ENCODE measurements around the gene B3GNT8.
"Not testable (repeated sequence)": the region's sequence is repeated elsewhere in the genome, so short reads cannot be mapped to it uniquely, and the experiment has no call there.

B3GNT8 gene, protein sequence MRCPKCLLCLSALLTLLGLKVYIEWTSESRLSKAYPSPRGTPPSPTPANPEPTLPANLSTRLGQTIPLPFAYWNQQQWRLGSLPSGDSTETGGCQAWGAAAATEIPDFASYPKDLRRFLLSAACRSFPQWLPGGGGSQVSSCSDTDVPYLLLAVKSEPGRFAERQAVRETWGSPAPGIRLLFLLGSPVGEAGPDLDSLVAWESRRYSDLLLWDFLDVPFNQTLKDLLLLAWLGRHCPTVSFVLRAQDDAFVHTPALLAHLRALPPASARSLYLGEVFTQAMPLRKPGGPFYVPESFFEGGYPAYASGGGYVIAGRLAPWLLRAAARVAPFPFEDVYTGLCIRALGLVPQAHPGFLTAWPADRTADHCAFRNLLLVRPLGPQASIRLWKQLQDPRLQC

GRCh38 chr19:41426952-41427646 lies at the start of gene B3GNT8:
Gene B3GNT8, minus strand, starts transcription at chr19:41427374. Its CDS starts 596 bp downstream, at chr19:41426778.
- in situ Hi-C loops (cut with MboI; ENCODE audit: low sequenced_read_pairs): no loop called here

DNA sequence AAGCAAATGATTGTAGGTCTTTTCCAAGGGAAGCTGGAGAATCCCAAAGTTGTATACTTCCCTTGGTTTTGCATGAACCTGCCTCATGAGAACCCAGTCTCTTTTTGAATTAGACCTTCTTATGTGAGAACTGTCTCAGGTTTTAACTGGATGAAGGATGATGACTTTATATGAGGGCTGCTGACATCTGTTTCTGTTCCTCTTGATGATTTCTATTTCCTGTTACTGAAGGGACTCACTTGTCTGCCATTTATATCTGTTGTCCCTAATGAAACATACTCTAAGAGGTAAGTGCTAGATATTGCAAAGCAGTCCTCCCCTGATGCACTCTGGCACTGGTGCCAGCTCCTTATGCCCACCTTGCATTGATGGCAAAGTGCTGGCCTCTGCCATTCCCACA lies 49.4 kb upstream of the B3GNT8 start:
- in situ Hi-C loops (cut with MboI; ENCODE audit: low sequenced_read_pairs): no loop called here

DNA sequence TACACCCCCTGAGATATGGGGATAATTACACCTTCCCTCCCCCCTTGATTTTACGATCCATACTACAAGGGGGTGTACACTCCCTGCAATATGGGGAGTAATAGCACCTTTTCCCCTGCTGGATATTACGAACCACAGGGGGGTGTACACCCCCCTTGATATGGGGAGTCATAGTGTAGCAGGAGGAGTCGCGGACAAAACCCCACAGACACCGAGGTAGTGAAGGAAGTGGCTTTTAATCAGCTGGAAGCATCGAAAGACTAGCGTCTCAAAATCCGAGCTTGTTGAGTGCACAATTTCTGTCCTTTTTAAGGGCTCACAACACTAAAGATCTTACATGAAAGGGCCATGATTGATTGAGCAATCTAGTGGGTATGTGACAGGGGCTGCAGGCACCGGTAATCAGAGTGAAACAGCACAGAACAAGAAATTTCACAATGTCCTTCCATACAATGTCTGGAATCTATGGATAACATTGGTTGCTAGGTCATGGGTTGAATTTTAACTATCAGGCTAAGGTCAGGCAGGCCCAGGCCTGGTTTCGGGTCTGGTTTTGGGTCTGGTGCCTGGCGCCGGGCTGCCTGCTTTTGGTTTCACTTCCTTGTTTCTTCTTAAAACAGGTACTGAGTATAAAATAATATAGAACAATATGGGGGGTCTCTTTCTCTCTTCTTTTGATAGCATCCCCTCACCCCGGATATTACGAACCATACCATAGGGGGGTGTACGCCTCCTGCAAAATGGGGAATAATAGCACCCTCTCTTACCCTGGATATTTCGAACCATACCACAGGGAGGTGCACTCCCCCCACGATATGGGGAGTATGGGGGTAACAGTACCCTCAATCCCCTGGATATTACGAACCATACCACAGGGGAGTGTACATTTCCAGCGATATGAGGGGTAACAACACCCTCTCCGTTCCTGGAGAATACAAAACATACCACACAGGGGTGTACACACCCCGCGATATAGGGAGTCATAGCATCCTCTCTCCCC lies 36.4 kb upstream of the B3GNT8 start:
- in situ Hi-C loops (cut with MboI; ENCODE audit: low sequenced_read_pairs): not testable (repeated sequence)

DNA sequence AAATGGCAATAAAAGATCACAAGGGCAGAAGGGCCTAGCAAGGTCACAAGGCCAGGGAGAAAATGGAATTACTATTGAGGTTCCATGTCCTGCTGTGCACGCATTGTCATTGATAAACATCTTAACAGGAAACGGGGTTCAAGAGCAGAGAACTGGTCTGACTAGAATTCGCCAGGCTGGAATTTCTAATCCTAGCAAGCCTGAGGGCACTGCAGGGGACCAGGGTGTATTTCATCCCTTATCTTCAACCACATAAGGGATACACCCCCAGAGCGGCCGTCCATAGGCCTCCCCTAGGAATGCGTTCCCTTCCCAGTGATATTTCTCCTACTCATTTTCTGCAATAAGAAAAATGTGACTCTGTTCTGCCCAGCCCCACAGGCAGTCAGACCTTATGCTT lies 35.3 kb upstream of the B3GNT8 start:
- in situ Hi-C loops (cut with MboI; ENCODE audit: low sequenced_read_pairs): no loop called here

GRCh38 chr19:41457241-41457640 lies 30.1 kb upstream of the B3GNT8 start:
- in situ Hi-C loops (cut with MboI; ENCODE audit: low sequenced_read_pairs): no loop called here

GRCh38 chr19:41456342-41456918 lies 29.3 kb upstream of the B3GNT8 start:
- in situ Hi-C loops (cut with MboI; ENCODE audit: low sequenced_read_pairs): no loop called here

- in situ Hi-C loops (cut with MboI; ENCODE audit: low sequenced_read_pairs): no loop called here
Measured at GRCh38 chr19:41455936-41456335, 28.8 kb upstream of the B3GNT8 start.

DNA sequence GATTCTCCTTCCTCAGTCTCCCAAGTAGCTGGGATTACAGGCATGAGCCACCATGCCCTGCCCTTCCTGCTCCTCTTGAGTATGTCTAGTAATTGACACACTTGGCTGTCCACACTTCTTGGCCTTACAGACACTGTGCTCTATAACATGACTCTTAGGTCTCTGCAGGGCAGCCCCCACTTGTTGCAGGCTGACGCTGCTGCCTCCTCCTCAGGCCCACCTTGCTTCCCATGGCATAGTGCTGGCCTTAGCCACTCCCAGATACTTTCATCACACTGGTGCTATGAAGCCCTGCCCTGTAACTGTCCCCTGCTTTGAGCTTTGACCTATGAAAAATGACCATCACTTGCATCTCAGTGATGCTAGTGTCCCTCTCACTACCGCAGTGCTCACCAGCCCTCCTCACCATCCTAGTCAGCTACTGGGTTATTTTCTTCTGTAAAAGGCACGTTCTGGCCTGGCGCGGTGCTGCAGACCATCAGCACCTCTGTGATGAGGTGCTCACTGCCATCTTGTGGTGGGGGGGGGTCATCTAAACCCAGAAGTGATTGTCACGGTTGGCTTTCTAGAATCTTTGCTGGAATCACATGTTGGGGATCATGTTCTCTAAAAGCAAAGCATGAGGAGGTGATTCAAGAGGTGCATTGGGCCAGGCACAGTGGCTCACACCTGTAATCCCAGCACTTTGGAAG lies 25.6 kb upstream of the B3GNT8 start:
- in situ Hi-C loops (cut with MboI; ENCODE audit: low sequenced_read_pairs): no loop called here

DNA sequence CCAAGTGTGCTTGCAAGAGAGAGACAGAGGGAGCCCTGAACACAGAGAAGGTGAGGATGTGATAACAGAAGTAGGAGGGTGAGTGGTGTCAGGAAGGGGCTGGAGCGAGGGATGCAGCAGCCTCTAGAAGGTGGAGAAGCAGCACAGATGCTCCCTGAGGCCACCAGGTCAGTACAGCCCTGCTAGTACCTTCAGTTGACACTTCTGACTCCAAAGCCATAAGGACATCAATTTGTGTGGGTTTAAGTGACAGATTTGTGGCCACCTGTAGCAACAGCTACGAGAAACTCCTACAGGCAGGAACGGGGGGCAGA lies 22.6 kb upstream of the B3GNT8 start:
- in situ Hi-C loops (cut with MboI; ENCODE audit: low sequenced_read_pairs): no loop called here

DNA sequence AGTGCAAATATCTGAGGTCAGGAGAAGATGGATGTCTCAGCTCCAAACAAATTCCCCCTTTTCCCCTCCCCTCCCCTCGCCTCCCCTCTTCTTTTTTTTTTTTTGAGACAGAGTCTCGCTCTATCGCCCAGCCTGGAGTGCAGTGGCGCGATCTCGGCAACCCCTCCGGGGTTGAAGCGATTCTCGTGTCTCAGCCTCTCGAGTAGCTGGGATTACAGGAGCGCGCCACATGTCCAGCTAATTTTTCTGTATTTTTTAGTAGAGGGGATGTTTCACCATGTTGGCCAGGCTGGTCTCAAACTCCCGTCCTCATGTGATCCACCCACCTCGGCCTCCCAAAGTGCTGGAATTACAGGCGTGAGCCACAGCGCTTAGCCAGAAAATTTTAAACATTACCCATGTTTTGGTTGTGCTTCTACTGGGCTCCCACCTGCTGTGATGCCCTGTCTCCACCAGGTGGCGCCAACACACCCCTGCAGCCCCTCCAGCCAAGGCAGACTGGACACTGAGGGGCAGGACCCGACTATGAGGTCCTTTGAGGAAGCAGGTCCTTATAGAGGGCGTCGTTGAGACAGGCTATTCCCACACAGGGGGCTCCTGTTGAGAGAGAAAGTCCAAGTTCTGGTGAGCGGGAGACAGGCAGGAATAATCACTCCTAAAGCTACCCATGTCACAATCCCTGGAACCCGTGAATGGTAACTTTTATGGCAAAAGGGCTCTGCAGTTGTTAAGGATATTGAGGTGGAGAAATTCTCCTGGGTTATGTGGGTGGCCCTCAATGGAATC lies 22.1 kb upstream of the B3GNT8 start:
- in situ Hi-C loops (cut with MboI; ENCODE audit: low sequenced_read_pairs): no loop called here

DNA sequence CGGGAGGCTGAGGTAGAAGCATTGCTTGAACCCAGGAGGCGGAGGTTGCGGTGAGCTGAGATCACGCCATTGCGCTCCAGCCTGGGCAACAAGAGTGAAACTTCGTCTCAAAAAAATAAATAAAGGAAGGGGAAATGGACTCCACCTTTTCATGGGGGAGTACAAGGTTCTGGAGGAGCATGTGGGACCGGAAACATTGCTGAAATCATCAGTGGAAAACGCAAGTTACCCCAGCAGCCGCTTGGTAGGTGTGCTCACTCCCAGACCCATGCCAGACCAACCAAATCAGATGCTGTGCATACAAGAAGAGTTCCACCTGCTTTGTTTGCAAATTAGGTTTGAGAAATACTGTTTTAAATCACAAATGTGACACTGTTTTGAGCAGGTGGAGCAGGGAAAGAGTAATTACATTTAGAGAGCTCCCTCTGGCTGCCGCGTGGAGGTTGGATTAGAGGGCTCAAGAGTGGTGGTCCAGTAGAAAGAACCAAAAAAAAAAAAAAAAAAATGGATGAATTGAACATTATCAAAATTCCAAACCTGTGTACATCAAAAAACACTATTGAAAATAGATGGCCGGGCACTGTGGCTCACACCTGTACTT lies 20.7 kb upstream of the B3GNT8 start:
- in situ Hi-C loops (cut with MboI; ENCODE audit: low sequenced_read_pairs): no loop called here

DNA sequence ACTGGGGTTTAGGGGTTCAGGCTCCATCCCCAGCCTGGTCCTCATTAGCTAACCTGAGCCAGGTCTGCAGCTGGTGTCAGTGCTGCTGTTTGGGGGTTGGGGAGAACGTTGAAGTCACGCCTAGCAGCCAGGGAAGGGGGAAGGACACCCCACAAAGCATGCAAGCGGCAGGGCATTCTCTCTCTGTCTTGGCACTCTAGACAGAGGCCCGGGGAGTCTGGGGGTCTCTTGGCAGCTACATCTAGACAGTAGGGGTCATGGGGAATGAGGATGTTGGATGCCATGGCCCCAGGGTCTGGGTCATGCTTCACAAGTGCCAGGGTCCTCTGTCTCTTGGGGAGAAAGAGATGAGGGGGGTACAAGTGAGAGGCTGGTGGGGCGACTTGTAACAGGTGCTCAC lies 18.4 kb upstream of the B3GNT8 start:
- in situ Hi-C loops (cut with MboI; ENCODE audit: low sequenced_read_pairs): no loop called here

- in situ Hi-C loops (cut with MboI; ENCODE audit: low sequenced_read_pairs): no loop called here
Measured at GRCh38 chr19:41443813-41444455, 16.8 kb upstream of the B3GNT8 start.

DNA sequence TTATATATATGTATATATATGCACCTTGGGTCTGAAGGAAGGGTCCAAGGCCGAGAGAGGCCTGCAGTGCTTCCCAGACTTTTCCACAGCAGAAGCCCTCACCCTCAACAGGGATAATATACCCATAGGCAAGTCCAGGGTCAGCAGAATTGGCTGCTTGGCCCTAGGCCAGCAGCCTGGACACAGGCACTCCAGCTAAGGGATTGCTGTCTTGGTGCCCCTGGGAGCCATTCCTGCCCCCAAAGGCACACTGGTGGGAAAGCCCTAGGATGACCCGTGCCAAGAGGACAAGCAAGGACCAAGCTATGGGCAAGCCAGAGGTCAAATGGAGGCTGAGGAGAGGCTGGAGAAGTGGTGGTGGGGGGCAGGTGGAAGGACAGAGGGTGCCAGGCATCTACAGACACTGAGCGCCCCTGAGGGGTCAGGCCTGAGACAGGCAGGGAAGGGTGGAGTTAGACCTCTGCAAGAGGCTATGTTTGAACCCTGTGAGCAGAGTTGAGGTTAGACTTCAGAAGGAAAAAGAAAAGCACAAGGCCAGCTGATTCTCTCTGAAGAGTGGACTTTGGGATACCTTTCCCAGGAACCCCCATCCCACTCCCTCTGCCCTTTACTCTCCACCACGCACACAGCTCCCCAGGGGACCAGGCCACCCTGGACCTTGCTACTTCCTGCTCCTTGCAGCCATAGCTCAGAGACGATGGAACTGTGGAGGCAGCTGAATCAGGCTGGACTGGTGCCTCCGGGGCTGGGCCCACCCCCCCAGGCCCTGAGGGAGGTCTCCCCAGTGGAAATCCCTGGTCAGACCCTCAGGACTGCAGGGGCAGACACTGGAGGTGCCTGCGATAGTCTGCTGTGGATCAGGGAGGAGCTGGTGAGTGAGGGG lies 15.5 kb upstream of the B3GNT8 start, which contains the start of gene ERICH4:
Gene ERICH4 (plus strand): TSS at position 684 of the 883 bp plus-strand sequence. CDS start 14 bp downstream, at position 698.
- in situ Hi-C loops (cut with MboI; ENCODE audit: low sequenced_read_pairs): no loop called here

- in situ Hi-C loops (cut with MboI; ENCODE audit: low sequenced_read_pairs): no loop called here
Measured at GRCh38 chr19:41441321-41441945, 14.3 kb upstream of the B3GNT8 start.

GRCh38 chr19:41439441-41440222 lies 12.5 kb upstream of the B3GNT8 start, which contains the start of gene DMAC2:
Gene DMAC2, minus strand, starts transcription at chr19:41439912. Its CDS starts 13 bp downstream, at chr19:41439899.
- in situ Hi-C loops (cut with MboI; ENCODE audit: low sequenced_read_pairs): no loop called here

Data from HL-60/S4 treated with phorbol 12-myristate 13-acetate at 8.2 ng/mL for 4 days and 3 days (cell line).